ENCODE results near the gene TEX54.

DNA sequence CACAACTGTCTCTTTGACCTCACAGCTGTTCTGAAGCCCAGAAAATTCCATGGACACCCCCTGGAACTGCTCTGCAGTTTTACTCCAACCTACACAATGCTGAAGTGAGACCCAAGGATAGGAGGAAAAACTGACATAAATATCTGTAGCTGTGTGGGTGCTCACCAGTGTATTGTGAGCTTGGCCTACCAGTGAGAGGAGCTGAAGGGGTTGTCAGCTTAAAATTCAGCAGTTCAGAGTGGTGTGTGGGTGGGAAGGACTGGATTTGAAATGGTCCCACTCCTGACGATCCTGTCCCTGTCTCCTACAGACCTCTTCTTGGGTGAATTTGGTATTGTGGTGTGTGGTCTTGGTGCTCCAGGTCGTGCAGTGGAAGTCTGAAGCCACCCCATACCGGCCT is 43.1 kb downstream of the TEX54 start:
- TF ChIP-seq, protein P1, sequence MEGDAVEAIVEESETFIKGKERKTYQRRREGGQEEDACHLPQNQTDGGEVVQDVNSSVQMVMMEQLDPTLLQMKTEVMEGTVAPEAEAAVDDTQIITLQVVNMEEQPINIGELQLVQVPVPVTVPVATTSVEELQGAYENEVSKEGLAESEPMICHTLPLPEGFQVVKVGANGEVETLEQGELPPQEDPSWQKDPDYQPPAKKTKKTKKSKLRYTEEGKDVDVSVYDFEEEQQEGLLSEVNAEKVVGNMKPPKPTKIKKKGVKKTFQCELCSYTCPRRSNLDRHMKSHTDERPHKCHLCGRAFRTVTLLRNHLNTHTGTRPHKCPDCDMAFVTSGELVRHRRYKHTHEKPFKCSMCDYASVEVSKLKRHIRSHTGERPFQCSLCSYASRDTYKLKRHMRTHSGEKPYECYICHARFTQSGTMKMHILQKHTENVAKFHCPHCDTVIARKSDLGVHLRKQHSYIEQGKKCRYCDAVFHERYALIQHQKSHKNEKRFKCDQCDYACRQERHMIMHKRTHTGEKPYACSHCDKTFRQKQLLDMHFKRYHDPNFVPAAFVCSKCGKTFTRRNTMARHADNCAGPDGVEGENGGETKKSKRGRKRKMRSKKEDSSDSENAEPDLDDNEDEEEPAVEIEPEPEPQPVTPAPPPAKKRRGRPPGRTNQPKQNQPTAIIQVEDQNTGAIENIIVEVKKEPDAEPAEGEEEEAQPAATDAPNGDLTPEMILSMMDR (IDR thresholded peaks at IDR 0.05; ENCODE audit: low read depth, low read length) = no peak
- no peak for TF ChIP-seq EZH2phosphoT487 (IDR thresholded peaks at IDR 0.05; ENCODE audit: low read depth)
